Measurements from ENCODE around the gene ARF4.

ARF4 gene

DNA sequence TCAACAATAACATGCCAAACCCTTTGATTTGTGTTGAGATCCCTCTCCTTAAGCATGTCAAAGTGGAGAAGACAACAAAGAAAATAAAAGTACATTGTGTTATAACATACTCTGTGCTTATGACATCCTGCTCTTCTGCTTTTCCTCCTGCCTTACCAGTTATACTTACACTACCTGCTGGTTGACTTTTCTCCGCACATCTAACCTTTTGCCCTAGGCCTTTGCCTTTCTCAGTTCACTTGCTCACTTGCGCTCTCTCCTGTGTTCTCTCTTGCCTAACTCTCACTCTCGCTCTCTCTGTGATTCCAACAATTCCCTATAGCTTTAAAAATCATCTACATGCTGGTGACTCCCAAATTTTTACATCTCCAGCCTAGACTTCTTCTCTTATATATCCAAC is 58.7 kb downstream of the ARF4 start:
- Histone ChIP-seq H3K9ac (ENCODE audit: low read length) (no peak overlapping the region), H3K4me1 (ENCODE audit: control insufficient read depth, insufficient read depth, low read length) (no peaks in the 10 kb centered on the region), H3K36me3 (ENCODE audit: control insufficient read depth, insufficient read depth, low read length) (no peaks in the 10 kb centered on the region), H3K4me3 (ENCODE audit: low read length) (no peak overlapping the region), H3K27me3 (ENCODE audit: control insufficient read depth, insufficient read depth, low read length) (no peaks in the 10 kb centered on the region), H3K27ac (ENCODE audit: low read depth, low read length) (no peak overlapping the region)

GRCh38 chr3:57530071-57530608 is 67.0 kb downstream of the ARF4 start:
- no peak overlapping the region for H3K4me3 ChIP-seq (ENCODE audit: low read length)
- no peaks in the 10 kb centered on the region for H3K36me3 ChIP-seq (ENCODE audit: control insufficient read depth, insufficient read depth, low read length)
- H3K4me1 ChIP-seq (ENCODE audit: control insufficient read depth, insufficient read depth, low read length) = no peaks in the 10 kb centered on the region
- H3K27ac ChIP-seq (ENCODE audit: low read depth, low read length) = no peak overlapping the region
- no peaks in the 10 kb centered on the region for H3K27me3 ChIP-seq (ENCODE audit: control insufficient read depth, insufficient read depth, low read length)
- H3K9ac ChIP-seq (ENCODE audit: low read length) = no peak overlapping the region
